HFFc6 (cell line): ENCODE measurements around the gene AOPEP. TPM values are rescaled to one million over a fixed set of nuclear protein-coding genes. Genes with fewer than 3 reads are reported as not detected.
A peak's percentile ranks its signal among the peaks of the same experiment; 100 is the strongest.

Experiments used
- DNase-seq: peaks from one replicate; pipeline ENCODE4 v3.0.0-alpha.2; 2018
- H3K27ac Mint-ChIP-seq: 2 replicates; pipeline ENCODE4 v1.8.0; 2020; ENCODE audit warnings: mild to moderate bottlenecking, mixed read lengths
- H3K27me3 Mint-ChIP-seq: 2 replicates; pipeline ENCODE4 v1.8.0; 2021; ENCODE audit warnings: mild to moderate bottlenecking, moderate library complexity, mixed read lengths; ENCODE audit not compliant: insufficient read depth
- H3K36me3 Mint-ChIP-seq: 2 replicates; pipeline ENCODE4 v1.8.0; 2021; ENCODE audit warnings: low read depth, mixed read lengths
- H3K4me1 Mint-ChIP-seq: 2 replicates; pipeline ENCODE4 v1.8.0; 2020; ENCODE audit warnings: low read depth, mixed read lengths
- H3K4me3 Mint-ChIP-seq: 2 replicates; pipeline ENCODE4 v1.8.0; 2020; ENCODE audit warnings: mild to moderate bottlenecking, moderate library complexity, mixed read lengths
- H3K9me3 Mint-ChIP-seq: 2 replicates; pipeline ENCODE4 v1.8.0; 2020; ENCODE audit warnings: mild to moderate bottlenecking, mixed read lengths
- CTCF ChIP-seq: fragments of 200-600 bp; sonication (generic); IDR thresholded peaks from 2 replicates; pipeline ENCODE4 v1.5.0; 2021; ENCODE audit warnings: antibody characterized with exemption, mild to moderate bottlenecking
- total RNA-seq, 6 experiments: library from RNA; stranded (reverse); fragmentation: NEBNext Ultra II Directional; extraction: Animal tissue kit (Norgen Biotek cat#: 25700); gene quantifications; 2 replicates in 1 of 6; 3 replicates in 5 of 6; pipeline ENCODE4 v1.2.3, GENCODE V29; 2021

The AOPEP gene
- total RNA-seq, 6 experiments from 2014 or later: 32.2 to 46.6 (median 36.3) TPM

- TF ChIP-seq CTCF: no peak
- Mint-ChIP-seq H3K27ac (no peak overlapping the region), H3K9me3 (no peaks in the 10 kb centered on the region), H3K4me3 (no peak overlapping the region), H3K36me3 (peaks cover 14% of the 10 kb centered on the region; the same call in 1 of the 2 replicates), H3K27me3 (no peaks in the 10 kb centered on the region; the same call in 1 of the 2 replicates), H3K4me1 (peaks cover 68% of the 10 kb centered on the region)
- DNase-seq: no peak
Measured at GRCh38 chr9:94950579-94951323, 224.3 kb downstream of the AOPEP start.

- peaks cover 21% of the 10 kb centered on the region for H3K36me3 Mint-ChIP-seq
- no peak for TF ChIP-seq CTCF
- H3K4me3 Mint-ChIP-seq: no peak overlapping the region
- H3K27ac Mint-ChIP-seq: no peak overlapping the region
- H3K9me3 Mint-ChIP-seq: no peaks in the 10 kb centered on the region
- no peaks in the 10 kb centered on the region; the same call in 1 of the 2 replicates for H3K27me3 Mint-ChIP-seq
- peaks cover 60% of the 10 kb centered on the region for H3K4me1 Mint-ChIP-seq
- no peak for DNase-seq
Measured at GRCh38 chr9:94951324-94952135, 225.0 kb downstream of the AOPEP start.

- Mint-ChIP-seq H3K4me1 (peaks cover 57% of the 10 kb centered on the region), H3K9me3 (no peaks in the 10 kb centered on the region), H3K27ac (peak overlapping the region; percentile 20; the same call in 1 of the 2 replicates), H3K4me3 (no peak overlapping the region), H3K36me3 (peaks cover 32% of the 10 kb centered on the region), H3K27me3 (no peaks in the 10 kb centered on the region; the same call in 1 of the 2 replicates)
- TF ChIP-seq CTCF: no peak
- DNase-seq: no peak
Measured at GRCh38 chr9:94952565-94953373, 226.3 kb downstream of the AOPEP start.

- DNase-seq: no peak
- H3K27ac Mint-ChIP-seq: no peak overlapping the region
- TF ChIP-seq CTCF: no peak
- H3K36me3 Mint-ChIP-seq: peaks cover 30% of the 10 kb centered on the region
- no peaks in the 10 kb centered on the region for H3K9me3 Mint-ChIP-seq
- H3K4me3 Mint-ChIP-seq: no peak overlapping the region
- H3K4me1 Mint-ChIP-seq: peaks cover 25% of the 10 kb centered on the region
- H3K27me3 Mint-ChIP-seq: no peaks in the 10 kb centered on the region; the same call in 1 of the 2 replicates
Measured at GRCh38 chr9:94956731-94957130, 230.2 kb downstream of the AOPEP start.

- DNase-seq: no peak
- H3K27me3 Mint-ChIP-seq: no peaks in the 10 kb centered on the region
- peaks cover 25% of the 10 kb centered on the region for H3K36me3 Mint-ChIP-seq
- TF ChIP-seq CTCF: no peak
- no peaks in the 10 kb centered on the region for H3K4me1 Mint-ChIP-seq
- H3K27ac Mint-ChIP-seq: no peak overlapping the region
- H3K4me3 Mint-ChIP-seq: no peak overlapping the region
- H3K9me3 Mint-ChIP-seq: no peaks in the 10 kb centered on the region
Measured at GRCh38 chr9:94960964-94961363, 234.5 kb downstream of the AOPEP start.
